Measurements from ENCODE around the gene GULP1.

The GULP1 gene

DNA sequence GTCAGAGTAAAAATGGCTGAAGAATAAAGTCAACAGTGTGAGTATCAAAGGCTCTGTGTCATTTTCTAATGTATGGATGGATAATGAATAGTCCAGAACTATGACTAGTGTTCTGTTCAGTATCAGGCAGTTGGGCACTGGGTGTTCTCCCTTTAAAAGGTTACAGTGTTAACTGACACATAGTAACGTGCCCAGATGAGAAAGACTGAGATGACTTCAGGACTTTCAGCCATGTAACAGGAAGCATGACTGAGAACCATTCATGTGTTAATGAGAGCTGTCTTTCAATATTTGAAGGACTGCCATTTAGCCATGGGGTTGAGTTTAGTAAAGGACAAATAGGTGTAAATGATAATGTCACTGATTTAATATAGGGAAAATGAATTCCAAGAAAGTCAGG is 187.1 kb downstream of the GULP1 start:
- FAIRE-seq = no peak
- TF ChIP-seq, protein P1, sequence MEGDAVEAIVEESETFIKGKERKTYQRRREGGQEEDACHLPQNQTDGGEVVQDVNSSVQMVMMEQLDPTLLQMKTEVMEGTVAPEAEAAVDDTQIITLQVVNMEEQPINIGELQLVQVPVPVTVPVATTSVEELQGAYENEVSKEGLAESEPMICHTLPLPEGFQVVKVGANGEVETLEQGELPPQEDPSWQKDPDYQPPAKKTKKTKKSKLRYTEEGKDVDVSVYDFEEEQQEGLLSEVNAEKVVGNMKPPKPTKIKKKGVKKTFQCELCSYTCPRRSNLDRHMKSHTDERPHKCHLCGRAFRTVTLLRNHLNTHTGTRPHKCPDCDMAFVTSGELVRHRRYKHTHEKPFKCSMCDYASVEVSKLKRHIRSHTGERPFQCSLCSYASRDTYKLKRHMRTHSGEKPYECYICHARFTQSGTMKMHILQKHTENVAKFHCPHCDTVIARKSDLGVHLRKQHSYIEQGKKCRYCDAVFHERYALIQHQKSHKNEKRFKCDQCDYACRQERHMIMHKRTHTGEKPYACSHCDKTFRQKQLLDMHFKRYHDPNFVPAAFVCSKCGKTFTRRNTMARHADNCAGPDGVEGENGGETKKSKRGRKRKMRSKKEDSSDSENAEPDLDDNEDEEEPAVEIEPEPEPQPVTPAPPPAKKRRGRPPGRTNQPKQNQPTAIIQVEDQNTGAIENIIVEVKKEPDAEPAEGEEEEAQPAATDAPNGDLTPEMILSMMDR (IDR thresholded peaks at IDR 0.05; ENCODE audit: insufficient read depth, missing control alignments) = no peak
- no peak for DNase-seq (ENCODE audit: insufficient read length, low spot score)

DNA sequence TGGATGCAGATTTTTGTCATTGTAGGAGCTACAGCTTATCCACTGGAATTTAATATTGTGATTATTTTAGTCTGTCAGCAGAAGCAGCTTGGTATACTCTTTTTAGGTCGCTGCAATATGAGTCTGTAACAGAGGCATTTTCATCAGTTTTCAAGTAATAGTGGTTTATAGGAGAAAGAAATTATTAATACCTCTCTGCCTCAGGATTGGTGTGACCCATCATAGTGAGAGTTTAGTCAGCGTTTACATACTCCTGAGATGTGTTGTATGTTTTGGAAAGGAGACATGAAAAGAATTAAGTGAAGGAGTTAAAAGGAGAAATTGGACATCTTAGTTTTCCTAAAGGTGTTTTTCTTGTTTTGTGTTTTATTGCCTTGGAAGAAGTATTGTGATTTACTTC is 189.8 kb downstream of the GULP1 start:
- TF ChIP-seq, protein P1 (IDR thresholded peaks at IDR 0.05; ENCODE audit: insufficient read depth, missing control alignments) = no peak
- FAIRE-seq (no peak), DNase-seq (ENCODE audit: insufficient read length, low spot score) (no peak)

DNA sequence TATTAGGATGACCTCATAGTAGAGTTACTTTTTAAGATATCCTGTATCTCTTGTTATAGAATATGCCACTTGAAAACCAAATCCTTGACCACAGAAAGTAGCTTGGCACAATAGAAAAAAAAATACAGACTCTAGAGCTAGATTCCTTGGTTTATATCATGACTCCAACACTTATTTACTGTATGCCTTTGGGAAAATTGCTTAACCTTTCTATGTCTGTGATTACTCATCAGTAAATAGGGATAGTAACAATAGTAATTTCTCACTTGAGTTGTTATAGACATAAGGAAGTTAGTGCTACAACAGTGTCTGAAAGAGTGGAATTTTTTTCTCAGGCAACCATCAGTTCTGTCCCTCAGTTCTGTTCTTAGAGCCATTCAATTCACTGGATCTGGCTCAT is 193.8 kb downstream of the GULP1 start:
- TF ChIP-seq, protein P1 (IDR thresholded peaks at IDR 0.05; ENCODE audit: insufficient read depth, missing control alignments) = no peak
- FAIRE-seq (no peak), DNase-seq (ENCODE audit: insufficient read length, low spot score) (no peak)

DNA sequence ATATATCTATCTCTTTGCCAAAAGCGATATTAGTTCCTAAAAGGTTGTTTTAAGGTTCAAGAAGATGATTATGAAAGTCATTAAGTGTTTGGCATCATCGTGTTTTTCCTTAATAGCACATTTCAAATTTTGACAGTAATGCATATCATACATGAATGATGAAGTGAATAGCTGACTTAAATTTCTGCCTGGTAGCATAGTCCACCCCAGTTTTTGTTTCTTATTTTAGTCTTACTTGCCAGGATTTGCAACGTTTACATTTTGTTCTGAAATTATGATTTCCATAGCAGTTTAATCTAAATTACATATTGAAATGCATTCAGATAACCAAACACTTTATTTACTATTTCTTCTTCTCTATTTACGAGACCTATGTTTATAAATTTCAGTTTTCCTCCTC is 201.1 kb downstream of the GULP1 start:
- no peak for DNase-seq (ENCODE audit: insufficient read length, low spot score)
- FAIRE-seq = no peak
- TF ChIP-seq, protein P1 (IDR thresholded peaks at IDR 0.05; ENCODE audit: insufficient read depth, missing control alignments) = no peak

DNA sequence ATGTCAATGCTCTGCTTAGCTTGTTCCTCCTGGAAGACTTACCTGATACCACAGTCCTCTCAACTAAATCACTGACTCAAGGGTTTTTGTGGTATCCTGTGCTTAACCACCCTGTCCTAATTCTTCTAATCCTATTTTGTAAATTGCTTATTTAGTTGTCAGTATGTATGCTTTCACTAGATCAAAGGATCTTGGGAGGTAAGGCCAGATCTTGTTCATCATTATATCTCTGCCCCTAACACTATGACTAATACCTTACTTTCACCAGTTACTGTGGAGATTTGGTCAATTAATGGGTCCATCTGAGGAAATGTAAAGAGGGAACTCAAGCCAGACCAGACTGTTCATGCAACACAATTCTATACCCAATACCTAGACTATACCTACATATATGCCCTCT is 203.2 kb downstream of the GULP1 start:
- TF ChIP-seq, protein P1 (IDR thresholded peaks at IDR 0.05; ENCODE audit: insufficient read depth, missing control alignments) = no peak
- no peak for FAIRE-seq
- no peak for DNase-seq (ENCODE audit: insufficient read length, low spot score)

DNA sequence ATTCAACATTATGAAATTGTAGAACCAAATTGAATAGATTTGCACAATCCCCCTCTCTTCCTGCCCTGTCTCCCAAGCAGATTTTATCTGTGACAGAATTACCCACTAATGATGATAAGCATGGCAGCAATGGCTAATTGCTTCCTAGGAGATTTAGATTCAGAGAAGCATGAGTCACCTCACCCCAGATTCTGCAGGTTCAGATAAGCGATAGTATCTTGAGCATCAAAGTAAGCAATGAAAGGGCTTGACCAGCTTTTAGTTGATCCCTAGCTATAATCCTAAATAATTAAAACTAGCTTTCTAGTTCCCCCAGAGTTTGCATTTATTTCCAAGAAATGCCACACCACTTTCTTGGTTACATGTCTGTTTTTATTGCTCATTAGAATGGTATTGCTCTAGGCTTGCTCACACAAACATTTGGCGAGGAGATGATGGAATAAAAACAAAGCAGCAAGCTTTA is 204.3 kb downstream of the GULP1 start:
- TF ChIP-seq, protein P1 (IDR thresholded peaks at IDR 0.05; ENCODE audit: insufficient read depth, missing control alignments) = no peak
- no peak for DNase-seq (ENCODE audit: insufficient read length, low spot score)
- FAIRE-seq = no peak

DNA sequence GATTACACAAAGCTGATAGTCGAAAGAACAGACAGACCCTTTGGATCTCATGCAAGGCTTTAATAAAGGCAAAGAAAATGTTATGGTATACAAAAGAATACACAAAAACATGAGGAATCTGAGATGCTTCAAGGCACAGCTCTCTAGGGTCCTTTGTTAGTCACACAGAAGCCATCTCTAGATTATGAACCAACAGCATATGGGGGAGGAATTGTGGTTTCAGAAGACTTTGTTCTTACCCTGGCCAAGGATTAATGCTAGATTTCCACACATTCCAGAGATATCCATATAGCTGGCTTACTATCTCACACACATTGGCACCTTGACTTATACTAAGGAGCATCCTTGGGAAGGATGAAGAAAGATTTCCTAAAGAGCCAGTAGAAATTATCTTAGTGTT is 206.1 kb downstream of the GULP1 start:
- FAIRE-seq = no peak
- TF ChIP-seq, protein P1 (IDR thresholded peaks at IDR 0.05; ENCODE audit: insufficient read depth, missing control alignments) = no peak
- no peak for DNase-seq (ENCODE audit: insufficient read length, low spot score)

Measured in D721Med (cell line).